NCI-H2171 treated with DMSO at 0.1 percent for 48 hours (cell line): ENCODE results near the gene DNAJC2.

Experiments
- DNase-seq: peaks from one replicate; lab custom pipeline; 2025; lab: John Stamatoyannopoulos, UW

Gene DNAJC2, protein sequence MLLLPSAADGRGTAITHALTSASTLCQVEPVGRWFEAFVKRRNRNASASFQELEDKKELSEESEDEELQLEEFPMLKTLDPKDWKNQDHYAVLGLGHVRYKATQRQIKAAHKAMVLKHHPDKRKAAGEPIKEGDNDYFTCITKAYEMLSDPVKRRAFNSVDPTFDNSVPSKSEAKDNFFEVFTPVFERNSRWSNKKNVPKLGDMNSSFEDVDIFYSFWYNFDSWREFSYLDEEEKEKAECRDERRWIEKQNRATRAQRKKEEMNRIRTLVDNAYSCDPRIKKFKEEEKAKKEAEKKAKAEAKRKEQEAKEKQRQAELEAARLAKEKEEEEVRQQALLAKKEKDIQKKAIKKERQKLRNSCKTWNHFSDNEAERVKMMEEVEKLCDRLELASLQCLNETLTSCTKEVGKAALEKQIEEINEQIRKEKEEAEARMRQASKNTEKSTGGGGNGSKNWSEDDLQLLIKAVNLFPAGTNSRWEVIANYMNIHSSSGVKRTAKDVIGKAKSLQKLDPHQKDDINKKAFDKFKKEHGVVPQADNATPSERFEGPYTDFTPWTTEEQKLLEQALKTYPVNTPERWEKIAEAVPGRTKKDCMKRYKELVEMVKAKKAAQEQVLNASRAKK

GRCh38 chr7:103344453-103345149 lies at the start of gene DNAJC2:
Gene DNAJC2, minus strand, starts transcription at chr7:103344767. Its CDS starts 145 bp downstream, at chr7:103344622.
- DNase-seq, result peak; percentile 95

GRCh38 chr7:103391976-103392375 lies 47.4 kb upstream of the DNAJC2 start:
- DNase-seq, result no peak

DNA sequence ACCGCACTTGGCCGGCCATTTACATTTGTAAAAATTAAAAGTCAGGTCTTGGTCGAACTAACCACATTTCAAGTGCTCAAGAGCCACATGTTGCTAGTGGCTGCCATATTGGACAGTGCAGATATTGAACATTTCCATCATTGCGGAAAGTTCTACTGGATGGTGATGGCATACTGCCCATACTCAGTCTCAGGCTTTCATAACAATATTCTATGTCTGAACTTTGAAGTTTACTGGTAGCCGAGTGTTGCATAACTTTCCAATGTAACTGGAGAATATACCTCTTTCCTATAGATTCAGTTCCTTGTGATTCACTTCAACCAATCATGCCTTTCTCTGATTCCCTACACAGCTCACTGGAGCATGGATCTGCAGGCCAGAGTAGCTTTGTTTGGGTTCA lies 46.6 kb upstream of the DNAJC2 start:
- no peak for DNase-seq

DNA sequence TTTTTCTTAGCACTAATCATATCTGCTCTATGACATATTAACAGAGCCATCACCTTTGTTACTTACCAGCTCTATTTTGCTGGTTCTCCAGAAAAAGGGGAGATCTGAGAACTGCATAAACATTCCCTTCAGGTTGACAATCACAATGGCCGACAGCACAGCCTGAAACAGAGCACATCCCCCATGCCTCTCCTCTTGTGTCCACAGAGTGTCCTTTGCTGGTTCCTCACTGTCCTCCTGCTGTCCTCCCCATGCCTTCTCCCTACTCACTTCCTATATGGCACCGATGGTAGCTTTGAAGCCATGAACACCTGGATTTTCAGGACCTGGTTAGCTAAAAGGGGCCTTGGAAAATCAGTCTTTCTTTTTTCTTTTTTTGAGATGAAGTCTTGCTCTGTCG lies 44.7 kb upstream of the DNAJC2 start:
- no peak for DNase-seq

DNA sequence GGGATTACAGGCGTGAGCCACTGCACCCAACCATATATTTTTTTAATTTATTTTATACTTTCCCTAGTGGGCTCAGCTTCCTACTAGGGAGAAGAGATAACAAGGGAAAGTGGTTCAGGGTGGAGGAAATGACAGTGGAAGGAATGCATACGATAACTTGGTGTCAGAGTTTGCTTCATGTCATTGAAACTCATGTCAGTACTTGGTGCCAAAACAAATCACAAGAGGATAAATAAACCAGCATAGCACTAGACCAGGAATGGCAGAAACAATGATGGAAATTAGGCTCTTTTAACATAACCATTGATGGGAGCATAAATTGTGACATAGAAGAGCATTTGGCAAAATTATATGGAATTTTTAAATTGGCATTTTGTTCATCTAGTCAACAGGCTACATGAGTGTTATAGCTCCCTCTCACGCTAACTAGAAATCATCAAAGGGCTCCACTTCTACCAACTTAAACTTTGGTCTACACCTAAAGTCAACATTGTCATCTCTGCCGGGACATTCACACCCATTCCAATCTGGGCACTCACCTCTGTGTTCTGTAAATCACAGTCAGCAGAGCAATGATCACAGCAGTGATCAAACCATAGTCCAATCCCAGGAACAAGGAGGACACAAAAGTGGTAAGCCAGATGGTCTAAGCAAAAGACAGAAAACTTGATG lies 44.0 kb upstream of the DNAJC2 start:
- no peak for DNase-seq

DNA sequence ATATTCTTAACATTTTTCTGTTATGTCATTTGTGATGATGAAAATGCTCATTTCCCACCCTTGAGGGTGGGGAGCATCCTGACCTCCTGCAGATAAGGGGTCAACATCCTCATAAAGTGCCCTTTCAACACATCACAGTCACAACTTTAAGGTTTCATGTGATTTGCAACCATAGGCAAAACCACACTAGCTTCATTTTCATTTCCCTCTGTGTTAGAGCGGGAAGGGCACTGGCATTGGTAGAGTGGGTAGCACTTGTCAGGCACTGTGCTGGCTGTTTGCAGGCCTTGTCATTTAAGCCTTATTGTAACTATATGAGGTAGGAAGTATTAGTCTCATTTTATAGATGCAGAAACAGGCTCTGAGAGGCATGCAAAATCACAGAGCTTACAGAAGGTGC lies 42.7 kb upstream of the DNAJC2 start:
- no peak for DNase-seq

DNA sequence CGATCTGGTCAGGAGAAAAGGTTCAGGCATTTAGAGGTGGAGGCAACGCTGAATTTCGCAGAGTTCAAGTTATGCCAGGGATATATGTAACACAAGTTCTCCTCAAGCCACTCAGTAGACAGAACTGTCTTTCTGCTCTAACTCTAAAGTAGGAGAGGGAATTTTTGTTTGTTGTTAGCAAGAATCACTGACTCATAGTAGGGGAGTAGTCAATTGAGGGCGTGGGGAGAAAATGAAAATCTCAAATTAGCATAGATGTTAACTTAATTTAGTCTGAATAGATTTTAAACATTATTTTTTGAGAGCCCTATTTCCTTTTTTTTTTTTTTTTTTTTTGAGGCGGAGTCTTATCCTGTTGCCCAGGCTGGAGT lies 37.5 kb upstream of the DNAJC2 start:
- DNase-seq, result no peak

DNA sequence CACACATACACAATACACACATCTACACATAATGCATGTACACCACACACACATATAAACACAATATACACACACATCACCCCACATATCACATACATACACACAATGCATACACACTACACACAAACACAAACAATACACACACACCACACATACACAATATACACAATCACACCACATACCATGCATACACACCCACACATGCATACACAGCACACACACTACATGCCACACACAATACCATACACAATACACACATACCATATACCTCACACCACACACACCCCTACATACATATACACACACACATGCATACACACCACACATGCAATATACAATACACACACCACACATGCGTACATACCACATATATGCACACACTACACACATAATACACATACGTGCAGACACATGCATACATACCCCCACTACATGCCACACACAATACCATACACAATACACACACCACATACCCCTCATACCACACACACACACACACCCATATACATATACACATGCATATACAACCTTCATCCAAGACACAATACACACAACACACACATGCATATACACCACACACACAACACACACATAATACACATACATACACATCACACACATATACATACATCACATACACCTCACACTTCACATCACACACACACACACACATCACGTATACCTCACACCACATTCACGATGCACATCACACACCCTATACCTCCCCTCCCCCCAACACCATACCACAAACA lies 36.9 kb upstream of the DNAJC2 start:
- DNase-seq, result no peak

- no peak for DNase-seq
These were observed 36.0 kb upstream of the DNAJC2 start for GRCh38 chr7:103380395-103381191.

DNA sequence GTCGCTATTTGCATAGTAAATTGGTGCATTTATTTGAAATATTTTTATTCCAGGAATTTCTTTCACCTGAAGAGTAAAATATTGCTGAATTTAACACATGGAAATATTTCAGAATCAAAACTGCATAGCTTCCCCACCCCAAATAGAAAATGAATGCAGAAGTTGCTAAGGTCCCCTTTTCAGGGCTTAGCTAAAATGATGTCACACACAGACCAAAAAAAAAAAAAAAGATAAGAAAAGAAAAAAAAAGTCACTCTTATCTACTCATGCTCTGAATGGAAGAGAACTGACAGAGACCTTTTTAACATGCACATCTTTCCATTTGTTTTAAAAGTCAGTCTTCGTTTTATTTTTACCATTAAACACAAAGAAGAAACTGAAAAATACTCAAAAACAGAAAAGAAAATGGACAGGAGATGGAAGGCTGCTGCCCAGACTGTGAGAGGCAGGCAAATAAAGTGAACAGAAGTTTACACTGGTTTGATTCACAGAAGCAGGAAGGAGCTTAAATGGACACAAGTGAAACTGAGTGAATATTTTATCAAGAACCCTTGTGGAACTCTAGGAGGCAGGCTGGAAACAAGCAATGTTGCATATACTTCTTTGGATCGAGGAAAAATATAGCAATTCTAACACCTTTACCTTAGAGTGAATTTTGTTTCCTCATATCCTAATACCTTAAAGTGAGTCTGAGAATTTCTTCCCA lies 34.9 kb upstream of the DNAJC2 start:
- no peak for DNase-seq

DNA sequence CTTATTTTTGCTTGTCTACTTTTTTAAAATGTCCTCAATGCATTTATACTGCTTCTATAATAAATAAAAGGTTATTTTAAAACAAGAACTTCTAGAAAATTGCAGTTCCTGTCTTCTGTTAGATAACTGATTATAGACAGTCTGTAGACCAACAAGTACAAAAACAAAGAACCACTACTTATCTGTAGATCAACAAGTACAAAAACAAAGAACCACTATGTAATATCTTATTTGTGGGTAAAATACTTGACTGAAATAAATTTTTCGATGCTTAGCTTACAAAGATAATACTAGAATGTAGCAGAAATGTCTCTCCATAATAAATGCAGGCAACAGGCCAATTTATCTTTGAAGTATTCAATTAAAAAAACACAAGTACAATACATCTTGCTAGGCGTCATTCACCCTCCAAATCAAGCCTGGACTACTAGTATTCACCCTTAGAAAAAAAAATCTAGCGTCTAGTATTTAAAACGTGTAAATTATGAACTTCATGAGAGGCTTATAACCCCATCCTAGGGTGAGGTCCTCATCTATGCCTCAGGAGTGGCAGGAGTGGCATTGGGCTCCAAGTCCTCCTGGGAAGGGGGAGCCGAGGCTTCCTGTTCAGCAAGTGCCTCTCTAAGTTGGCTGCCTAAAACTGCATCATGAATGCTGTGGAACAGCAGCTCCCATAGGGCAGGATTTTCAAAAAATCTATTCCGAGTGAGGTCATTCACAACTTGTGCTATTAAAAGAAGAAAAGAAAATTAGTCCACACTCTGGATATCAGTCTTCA lies 29.5 kb upstream of the DNAJC2 start:
- DNase-seq, result no peak

- no peak for DNase-seq
These were observed 24.9 kb upstream of the DNAJC2 start for GRCh38 chr7:103369432-103369831.

GRCh38 chr7:103349805-103350204 lies 5.2 kb upstream of the DNAJC2 start:
- no peak for DNase-seq

DNA sequence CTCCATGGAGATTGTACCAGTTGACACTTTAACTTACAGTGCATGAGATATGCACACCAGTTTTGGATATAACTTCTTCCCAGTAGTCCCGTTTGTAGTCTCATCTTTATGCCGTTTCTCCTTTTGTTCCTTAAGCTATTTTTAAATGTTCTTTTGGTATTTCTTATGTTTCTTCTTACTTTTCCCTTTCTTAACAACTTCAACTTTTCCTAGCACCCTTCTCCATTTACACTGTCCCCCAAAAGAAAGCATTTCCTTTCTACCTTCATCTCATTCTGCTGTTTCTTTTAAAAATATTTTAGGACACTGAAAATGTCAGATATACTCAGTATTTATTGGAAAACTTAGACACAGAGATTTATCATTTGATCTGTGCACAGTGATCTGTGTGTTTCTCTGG lies 4.4 kb upstream of the DNAJC2 start:
- no peak for DNase-seq

DNA sequence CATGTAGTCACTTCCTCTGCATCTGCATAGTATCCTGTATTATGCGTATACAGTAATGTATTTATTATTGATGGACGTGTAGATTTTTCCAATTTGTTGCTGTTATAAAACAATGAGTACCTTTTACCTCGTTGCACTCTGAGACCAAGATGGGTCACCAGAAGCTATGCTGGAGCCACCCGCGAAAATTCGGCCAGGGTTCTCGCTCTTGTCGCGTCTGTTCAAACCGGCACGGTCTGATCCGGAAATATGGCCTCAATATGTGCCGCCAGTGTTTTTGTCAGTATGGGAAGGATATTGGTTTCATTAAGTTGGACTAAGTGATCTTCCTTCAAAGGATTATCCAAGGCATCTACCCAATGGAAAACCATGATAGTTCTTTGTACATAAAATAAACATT lies 3.9 kb upstream of the DNAJC2 start:
- DNase-seq, result no peak

GRCh38 chr7:103347507-103348267 lies 3.1 kb upstream of the DNAJC2 start, which contains the start of gene PSMC2:
Gene PSMC2, plus strand, starts transcription at chr7:103347643. Its CDS starts 69 bp downstream, at chr7:103347712.
- DNase-seq, result peak; percentile 92

GRCh38 chr7:103346396-103346795 lies 1.8 kb upstream of the DNAJC2 start:
- no peak for DNase-seq

- DNase-seq, result peak; percentile 39
These were observed 662 bp downstream of the DNAJC2 start for GRCh38 chr7:103343758-103344452.
